ENCODE results near the gene CFL1.

GRCh38 chr11:65854161-65854592 lies 3.8 kb downstream of the CFL1 start:
- peak; percentile 41; the same call in 1 of the 2 replicates for TF ChIP-seq POLR2AphosphoS5 (IDR thresholded peaks at IDR 0.05; ENCODE audit: low read depth, low read length)
- no peak for TF ChIP-seq SIN3A (IDR thresholded peaks at IDR 0.05; ENCODE audit: borderline replicate concordance, insufficient read depth, low read length)
- no peak for TF ChIP-seq REST (IDR thresholded peaks at IDR 0.05; ENCODE audit: insufficient read depth in 1 of 2, low read depth in 2 of 2, low read length in 2 of 2)
- TF ChIP-seq FOXP2 (optimal IDR thresholded peaks at IDR 0.05; ENCODE audit: borderline replicate concordance, extremely low read depth, extremely low read length, insufficient read depth): no peak
- TF ChIP-seq TAF1 (IDR thresholded peaks at IDR 0.05; ENCODE audit: borderline replicate concordance, insufficient read depth, low read length): no peak

Data from PFSK-1 (cell line).